Inferior parietal cortex (tissue), 1 donor: ENCODE data around the gene NDST1.

Source experiments
- DNase-seq: peaks from one replicate; pipeline ENCODE4 v3.0.0-alpha.2; 2016; ENCODE audit errors: extremely low spot score

Gene NDST1

GRCh38 chr5:150606476-150606875 is 98.5 kb downstream of the NDST1 start:
- DNase-seq: no peak

DNA sequence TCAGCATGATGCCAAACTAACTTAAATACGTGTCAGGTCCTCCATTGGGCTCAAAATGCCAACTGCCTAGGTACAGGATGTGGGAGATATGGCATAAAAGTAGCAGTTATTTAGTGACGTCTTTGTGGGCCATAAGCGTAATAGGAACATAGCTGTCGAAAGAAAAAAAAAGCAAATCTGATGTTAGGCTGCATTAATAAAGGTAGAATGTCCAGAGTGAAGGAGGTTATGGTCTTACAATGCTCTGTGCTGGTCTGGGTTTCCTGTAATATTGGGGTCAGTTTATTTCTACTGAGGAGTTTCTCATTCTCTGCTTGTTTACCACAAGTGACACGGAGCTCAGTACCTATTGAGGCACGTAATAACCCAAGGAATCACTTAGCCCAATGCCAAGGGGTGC is 99.2 kb downstream of the NDST1 start:
- no peak for DNase-seq
